ENCODE results near the gene IFRD2. TPM values are rescaled to one million over a fixed set of nuclear protein-coding genes. Genes with fewer than 3 reads are reported as not detected.

Gene IFRD2
- total and polyA plus RNA-seq, 2 of the 13 experiments (the other 11 are each of a cell fraction or from before 2014, with no cell fraction given): 32.8 to 96.1 TPM

DNA sequence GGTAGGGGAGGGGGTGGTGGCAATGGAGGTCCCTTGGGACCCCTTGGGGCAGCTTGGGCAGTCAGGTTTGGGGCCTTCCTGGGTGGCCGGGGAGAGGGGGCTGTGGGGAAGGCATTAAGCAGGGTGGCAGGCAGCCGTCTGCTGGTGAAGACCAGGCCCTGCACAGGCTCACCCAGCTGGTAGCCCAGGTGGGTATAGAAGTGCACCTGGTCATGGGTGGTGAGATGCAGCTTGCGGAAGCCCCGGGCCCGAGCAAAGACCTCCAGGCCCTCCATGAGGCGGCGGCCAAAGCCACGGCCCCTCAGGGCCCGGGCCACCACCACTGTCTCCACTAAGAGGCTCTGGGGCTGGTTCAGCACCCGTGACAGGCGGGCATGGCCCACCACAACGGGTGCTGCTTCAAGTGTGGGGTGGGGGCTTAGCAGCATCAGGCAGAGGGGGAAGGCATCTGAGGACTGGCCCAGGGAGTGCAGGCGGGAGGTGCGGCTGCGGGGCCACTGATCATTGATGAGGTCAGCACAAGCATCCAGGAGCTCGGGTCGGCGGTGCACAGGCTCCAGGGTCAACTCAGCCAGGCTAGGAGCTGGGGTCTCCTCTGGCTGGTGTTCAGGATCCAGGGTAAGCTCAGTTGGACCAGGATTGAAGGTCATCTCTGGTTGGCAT, 4.6 kb upstream of the IFRD2 start:
- DNase-seq (ENCODE audit: low spot score) (no peak), FAIRE-seq (no peak), ATAC-seq (no peak)
- Histone ChIP-seq H3K4me3 (replicated peaks in 1 of 3; ENCODE audit: insufficient read depth in 1 of 3, low read depth in 2 of 3, low read length in 3 of 3) (no peak overlapping the region), H3K36me3 (replicated peaks in 1 of 2; ENCODE audit: control insufficient read depth in 1 of 2, insufficient read depth in 2 of 2, low read length in 2 of 2) (peaks cover 1 to 3% of the 10 kb centered on the region in 2 experiments; a peak in 2 of 5 replicates), H3K4me2 (ENCODE audit: low read depth, low read length) (no peak overlapping the region), H3K9ac (ENCODE audit: insufficient read depth, low read depth, low read length) (no peak overlapping the region), H3K79me2 (ENCODE audit: insufficient read depth, low read length) (peaks cover 22% of the 10 kb centered on the region), H3K9me3 (ENCODE audit: low read length) (no peaks in the 10 kb centered on the region), H4K20me1 (ENCODE audit: insufficient read depth, low read length) (0 out of 2 replicates have a peak, but pooled peaks cover under 1% of the 10 kb centered on the region), H3K27ac (ENCODE audit: extremely low read length, insufficient read depth, low read length) (peak overlapping the region; percentile 10), H2AFZ (ENCODE audit: low read length) (no peak overlapping the region), H3K27me3 (ENCODE audit: control insufficient read depth in 1 of 2, insufficient read depth in 2 of 2, low read length in 2 of 2) (no peaks in the 10 kb centered on the region; a peak in 1 of 5 replicates), H3K4me1 (ENCODE audit: insufficient read depth, low read length) (peaks cover 54% of the 10 kb centered on the region)
- in situ Hi-C loops (cut with HindIII; ENCODE audit: extremely low pct_ligation_motif_present, low pct_unique_long_range_greater_than_20kb): no loop called here
- no TSS peak for BruUV-seq (replicated peaks)
- 91% methylated on average over 11 of the region's 18 CpGs for WGBS (ENCODE audit: low lambda C conversion rate)
- ChIA-PET POLR2A (interaction anchor here (0.9 to 7.9 kb wide), 3 partner anchors 9 to 101 kb away, joined by 3 to 222 read pairs (median 5); partner anchors contain the start of gene HYAL2), CTCF (ENCODE audit: low intra/inter-chr PET ratio, low total read pairs) (no interaction called here)
- intact Hi-C loops (cut with micrococcal nuclease; ENCODE audit: unreplicated experiment): no loop called here
- TF ChIP-seq RBFOX2 (IDR thresholded peaks at IDR 0.05; ENCODE audit: low read depth, low read length) (0 out of 2 replicates have a peak, but pooled peaks have one; percentile 17), MLLT10 (CRISPR knock-in tag; IDR thresholded peaks at IDR 0.05) (no peak)

DNA sequence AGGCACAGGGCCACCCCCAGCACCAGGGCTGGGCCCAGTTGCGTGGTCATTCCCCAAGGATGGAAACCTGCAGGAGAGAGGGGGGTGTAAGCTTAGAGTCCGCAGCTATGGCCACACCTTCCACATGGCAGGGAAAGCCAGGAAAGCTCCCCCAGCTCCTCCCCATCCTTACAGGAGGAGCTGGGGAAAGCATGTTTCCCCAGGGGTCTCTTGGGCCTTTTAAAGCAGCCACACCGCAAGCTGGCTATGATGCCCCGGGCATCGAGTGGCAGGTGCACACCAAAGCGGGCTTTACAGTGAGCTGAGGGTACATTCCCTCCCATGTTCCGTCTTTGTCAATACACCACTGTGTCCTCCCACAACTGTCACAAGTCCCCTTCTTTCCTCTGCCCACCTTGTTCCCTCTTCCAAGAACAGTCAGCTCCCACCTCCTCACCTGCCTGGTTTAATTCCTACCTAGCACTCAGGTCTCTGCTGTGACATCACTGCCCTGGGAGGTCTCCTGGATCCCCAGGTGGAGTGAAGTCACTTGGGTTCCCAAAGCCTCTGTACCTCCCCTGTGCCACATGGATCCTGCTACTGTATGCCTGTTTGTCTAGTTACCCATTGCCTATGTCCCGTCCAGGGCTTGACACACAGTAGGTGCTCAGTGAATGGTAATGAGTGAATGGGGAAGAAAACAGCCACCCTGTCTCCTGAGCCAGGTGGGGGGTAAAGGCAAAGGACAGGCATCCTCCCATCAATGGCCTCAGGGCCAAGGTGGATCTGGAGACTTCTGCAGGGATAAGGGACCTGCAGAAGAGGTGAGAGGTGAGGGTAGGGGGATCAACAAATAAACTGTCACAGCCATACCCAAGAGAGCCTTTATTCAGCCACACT, 3.6 kb upstream of the IFRD2 start:
- CTCF ChIA-PET (ENCODE audit: low intra/inter-chr PET ratio, low total read pairs): no interaction called here
- DNase-seq (ENCODE audit: low spot score): no peak
- in situ Hi-C loops (cut with HindIII; ENCODE audit: extremely low pct_ligation_motif_present, low pct_unique_long_range_greater_than_20kb): no loop called here

More for the DNA sequence above, 3.6 kb upstream of the IFRD2 start:
- H3K9ac ChIP-seq (ENCODE audit: insufficient read depth, low read depth, low read length): no peak overlapping the region
- H3K27me3 ChIP-seq (ENCODE audit: control insufficient read depth in 1 of 2, insufficient read depth in 2 of 2, low read length in 2 of 2): no peaks in the 10 kb centered on the region; a peak in 1 of 5 replicates
- H3K4me2 ChIP-seq (ENCODE audit: low read depth, low read length): no peak overlapping the region
- H3K4me1 ChIP-seq (ENCODE audit: insufficient read depth, low read length): peaks cover 50% of the 10 kb centered on the region
- H2AFZ ChIP-seq (ENCODE audit: low read length): no peak overlapping the region
- no peak overlapping the region for H3K4me3 ChIP-seq (replicated peaks in 1 of 3; ENCODE audit: insufficient read depth in 1 of 3, low read depth in 2 of 3, low read length in 3 of 3)
- FAIRE-seq (no peak), ATAC-seq (no peak)
- H3K27ac ChIP-seq (ENCODE audit: extremely low read length, insufficient read depth, low read length): no peak overlapping the region
- POLR2A ChIA-PET: interaction anchor here (0.5 kb wide), 1 partner anchor 17 kb away, joined by 3 read pairs; no protein-coding TSS in a partner anchor
- H4K20me1 ChIP-seq (ENCODE audit: insufficient read depth, low read length): no peaks in the 10 kb centered on the region
- intact Hi-C loops (cut with micrococcal nuclease; ENCODE audit: unreplicated experiment): no loop called here
- 100% methylated on average over 4 of the region's 8 CpGs for WGBS (ENCODE audit: low lambda C conversion rate)
- no TSS peak for BruUV-seq (replicated peaks)
- TF ChIP-seq, protein P1, sequence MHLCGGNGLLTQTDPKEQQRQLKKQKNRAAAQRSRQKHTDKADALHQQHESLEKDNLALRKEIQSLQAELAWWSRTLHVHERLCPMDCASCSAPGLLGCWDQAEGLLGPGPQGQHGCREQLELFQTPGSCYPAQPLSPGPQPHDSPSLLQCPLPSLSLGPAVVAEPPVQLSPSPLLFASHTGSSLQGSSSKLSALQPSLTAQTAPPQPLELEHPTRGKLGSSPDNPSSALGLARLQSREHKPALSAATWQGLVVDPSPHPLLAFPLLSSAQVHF (CRISPR knock-in tag; IDR thresholded peaks at IDR 0.05): no peak
- TF ChIP-seq POLR2G (IDR thresholded peaks at IDR 0.05; ENCODE audit: low read depth, low read length): 0 out of 2 replicates have a peak, but pooled peaks have one; percentile 16
- peaks cover 1 to 3% of the 10 kb centered on the region in 2 experiments; a peak in 3 of 5 replicates for H3K36me3 ChIP-seq (replicated peaks in 1 of 2; ENCODE audit: control insufficient read depth in 1 of 2, insufficient read depth in 2 of 2, low read length in 2 of 2)
- peaks cover 22% of the 10 kb centered on the region for H3K79me2 ChIP-seq (ENCODE audit: insufficient read depth, low read length)
- H3K9me3 ChIP-seq (ENCODE audit: low read length): no peaks in the 10 kb centered on the region

Data from HepG2 (cell line).